ENCODE data around the gene C16orf46.

C16orf46 gene

GRCh38 chr16:81073560-81074330 is 3.3 kb downstream of the C16orf46 start:
- no peak for DNase-seq (ENCODE audit: low spot score)

GRCh38 chr16:81071805-81072204 is 5.2 kb downstream of the C16orf46 start:
- no peak for DNase-seq (ENCODE audit: low spot score)

- DNase-seq (ENCODE audit: low spot score), result no peak
Measured at GRCh38 chr16:81070979-81071378, 6.1 kb downstream of the C16orf46 start.

- no peak for DNase-seq (ENCODE audit: low spot score)
Measured at GRCh38 chr16:81069063-81069462, 8.0 kb downstream of the C16orf46 start.

GRCh38 chr16:81067166-81067565 is 9.9 kb downstream of the C16orf46 start:
- no peak for DNase-seq (ENCODE audit: low spot score)

DNA sequence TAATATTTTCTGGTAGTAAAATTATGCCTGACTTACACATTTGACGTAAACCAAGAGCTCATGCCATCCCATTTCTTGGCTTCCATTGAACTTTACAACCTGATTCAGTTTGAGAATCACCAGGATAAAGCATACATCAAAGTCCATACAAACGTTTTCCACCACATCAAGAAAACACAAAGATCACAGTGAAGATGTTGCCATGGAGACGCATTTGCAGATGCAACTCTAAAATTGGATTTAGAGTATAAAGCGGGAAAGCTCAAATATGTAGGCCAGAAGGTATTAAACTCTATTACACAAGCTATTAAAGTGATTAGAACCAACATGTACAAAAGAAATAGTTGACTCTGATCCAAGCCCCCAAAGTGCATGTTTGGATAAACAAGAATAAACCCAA is 10.4 kb downstream of the C16orf46 start:
- DNase-seq (ENCODE audit: low spot score), result no peak

- DNase-seq (ENCODE audit: low spot score), result no peak
Measured at GRCh38 chr16:81061871-81062608, 15.0 kb downstream of the C16orf46 start.

DNA sequence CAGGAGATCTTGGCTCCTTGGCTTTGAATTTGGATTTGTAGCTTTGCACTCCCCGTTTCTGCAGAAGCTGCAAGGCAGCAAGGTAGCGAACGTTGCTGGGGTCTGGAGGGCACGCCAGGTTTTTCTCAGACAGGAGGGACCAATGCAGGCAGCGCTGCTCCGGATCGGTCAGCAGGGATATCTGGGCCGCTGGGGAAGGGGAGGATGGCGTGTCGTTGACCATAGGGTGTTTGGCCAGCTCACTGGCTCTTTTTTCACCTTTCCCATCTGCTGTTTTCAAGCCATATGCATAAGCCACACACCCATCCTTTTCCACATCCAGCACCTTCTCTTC is 15.8 kb downstream of the C16orf46 start:
- no peak for DNase-seq (ENCODE audit: low spot score)

- no peak for DNase-seq (ENCODE audit: low spot score)
Measured at GRCh38 chr16:81060576-81061306, 16.3 kb downstream of the C16orf46 start.

DNA sequence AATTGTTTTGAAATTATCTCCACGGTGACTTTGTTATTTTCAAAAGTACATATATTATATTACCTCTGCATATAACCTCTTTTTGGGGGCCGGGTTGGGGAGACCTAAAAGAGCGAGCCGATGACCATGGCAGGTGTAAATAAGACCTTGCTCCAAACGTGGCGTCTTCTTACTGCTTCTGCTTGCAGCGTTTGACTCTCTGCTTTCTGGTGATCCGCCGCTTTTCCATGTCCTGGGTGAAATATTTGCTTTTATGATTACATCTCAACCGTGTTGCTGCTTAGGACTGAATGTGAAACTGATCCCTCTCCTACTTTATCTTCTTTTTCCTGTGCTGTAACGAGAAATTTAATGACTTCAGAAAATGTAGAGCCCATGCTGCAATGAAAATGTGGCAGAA is 23.3 kb downstream of the C16orf46 start:
- no peak for DNase-seq (ENCODE audit: low spot score)

- DNase-seq (ENCODE audit: low spot score), result no peak
Measured at GRCh38 chr16:81042821-81043220, 34.2 kb downstream of the C16orf46 start.

GRCh38 chr16:81041696-81042095 is 35.3 kb downstream of the C16orf46 start:
- DNase-seq (ENCODE audit: low spot score), result no peak

DNA sequence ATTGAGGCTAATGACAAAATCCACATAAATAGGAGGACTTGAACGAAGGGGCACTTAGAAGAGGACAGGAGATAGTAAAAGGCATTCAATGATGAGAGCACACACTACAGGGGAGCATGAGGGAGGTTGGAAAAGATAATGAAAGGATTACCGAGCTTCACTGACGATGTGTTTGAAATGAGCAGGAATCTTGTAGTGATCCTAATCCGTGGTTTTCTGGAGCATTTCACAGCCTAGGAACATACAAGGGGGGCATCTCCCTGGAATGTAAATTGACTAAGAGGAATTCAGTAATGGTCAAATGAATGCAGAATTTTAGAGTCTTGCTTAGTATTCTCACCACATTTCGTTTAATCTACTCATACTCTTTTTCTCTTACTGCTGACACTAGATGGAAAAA is 36.2 kb downstream of the C16orf46 start:
- no peak for DNase-seq (ENCODE audit: low spot score)

DNA sequence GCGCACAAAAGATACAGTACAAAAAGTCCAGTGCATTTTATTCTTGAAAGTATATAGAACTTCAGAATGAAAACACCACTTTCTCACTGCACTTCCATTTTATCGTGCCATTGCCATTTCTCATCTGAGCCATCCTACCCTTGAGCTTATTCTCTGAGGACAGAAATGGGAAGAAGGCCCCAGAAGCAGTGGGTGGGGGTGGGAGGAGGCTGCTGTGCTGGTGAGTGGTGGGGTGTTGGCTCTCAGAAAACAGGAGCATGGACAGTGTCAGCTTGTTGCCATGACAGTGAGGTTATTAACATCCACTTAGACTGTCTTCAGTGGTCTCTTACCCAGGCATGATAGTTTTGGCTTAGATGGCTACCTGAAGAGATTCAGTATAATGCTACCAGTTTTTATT is 36.9 kb downstream of the C16orf46 start:
- no peak for DNase-seq (ENCODE audit: low spot score)

DNA sequence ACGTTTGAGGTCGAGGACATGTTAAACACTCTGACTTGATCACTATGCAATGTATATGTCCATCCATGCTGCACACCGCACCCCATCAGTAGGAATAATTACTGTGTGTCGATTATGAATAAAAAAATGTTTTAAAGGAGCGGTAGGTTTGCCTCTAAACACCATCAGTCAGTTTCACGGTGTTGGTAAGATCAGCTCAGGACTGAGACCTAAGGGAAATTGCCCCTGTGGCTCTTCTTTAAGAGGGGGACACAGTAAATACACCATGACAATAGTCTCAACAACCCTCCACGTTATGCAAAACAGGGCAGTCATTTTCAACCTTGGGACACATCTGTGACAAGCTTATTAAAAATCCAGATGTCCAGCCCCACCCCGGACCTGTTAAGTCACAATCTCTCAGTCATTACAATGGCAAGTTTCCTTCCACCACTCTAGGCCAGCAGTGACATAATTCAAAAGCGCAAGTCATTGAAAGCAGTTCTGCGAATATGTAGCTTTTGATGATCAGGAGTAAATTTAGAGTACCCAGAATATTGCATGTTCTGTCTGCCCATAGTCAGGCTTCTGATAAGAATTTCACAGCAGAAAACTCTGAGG is 40.2 kb downstream of the C16orf46 start:
- DNase-seq (ENCODE audit: low spot score), result no peak

- DNase-seq (ENCODE audit: low spot score), result no peak
Measured at GRCh38 chr16:81035975-81036750, 40.9 kb downstream of the C16orf46 start.

GRCh38 chr16:81035398-81035974 is 41.6 kb downstream of the C16orf46 start, which contains the start of gene ATMIN:
TSS of gene ATMIN (plus strand) at chr16:81035842. CDS start at chr16:81035871, 29 bp downstream.
- DNase-seq (ENCODE audit: low spot score), result peak; percentile 88

- no peak for DNase-seq (ENCODE audit: low spot score)
Measured at GRCh38 chr16:81029930-81030604, 47.0 kb downstream of the C16orf46 start.

GRCh38 chr16:81026429-81026828 is 50.6 kb downstream of the C16orf46 start:
- no peak for DNase-seq (ENCODE audit: low spot score)

GRCh38 chr16:81018496-81018895 is 58.5 kb downstream of the C16orf46 start:
- DNase-seq (ENCODE audit: low spot score), result no peak

- no peak for DNase-seq (ENCODE audit: low spot score)
Measured at GRCh38 chr16:81014672-81015071, 62.4 kb downstream of the C16orf46 start.

Data from left forelimb (tissue), 1 donor.